Retina (tissue), 1 donor: ENCODE data around the gene HACD2.
A peak's percentile ranks its signal among the peaks of the same experiment; 100 is the strongest.
"Not testable (repeated sequence)": the region's sequence is repeated elsewhere in the genome, so short reads cannot be mapped to it uniquely, and the experiment has no call there.

Source experiments
- DNase-seq: peaks from one replicate; pipeline ENCODE4 v3.0.0-alpha.2; 2016

The HACD2 gene, protein sequence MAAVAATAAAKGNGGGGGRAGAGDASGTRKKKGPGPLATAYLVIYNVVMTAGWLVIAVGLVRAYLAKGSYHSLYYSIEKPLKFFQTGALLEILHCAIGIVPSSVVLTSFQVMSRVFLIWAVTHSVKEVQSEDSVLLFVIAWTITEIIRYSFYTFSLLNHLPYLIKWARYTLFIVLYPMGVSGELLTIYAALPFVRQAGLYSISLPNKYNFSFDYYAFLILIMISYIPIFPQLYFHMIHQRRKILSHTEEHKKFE

DNA sequence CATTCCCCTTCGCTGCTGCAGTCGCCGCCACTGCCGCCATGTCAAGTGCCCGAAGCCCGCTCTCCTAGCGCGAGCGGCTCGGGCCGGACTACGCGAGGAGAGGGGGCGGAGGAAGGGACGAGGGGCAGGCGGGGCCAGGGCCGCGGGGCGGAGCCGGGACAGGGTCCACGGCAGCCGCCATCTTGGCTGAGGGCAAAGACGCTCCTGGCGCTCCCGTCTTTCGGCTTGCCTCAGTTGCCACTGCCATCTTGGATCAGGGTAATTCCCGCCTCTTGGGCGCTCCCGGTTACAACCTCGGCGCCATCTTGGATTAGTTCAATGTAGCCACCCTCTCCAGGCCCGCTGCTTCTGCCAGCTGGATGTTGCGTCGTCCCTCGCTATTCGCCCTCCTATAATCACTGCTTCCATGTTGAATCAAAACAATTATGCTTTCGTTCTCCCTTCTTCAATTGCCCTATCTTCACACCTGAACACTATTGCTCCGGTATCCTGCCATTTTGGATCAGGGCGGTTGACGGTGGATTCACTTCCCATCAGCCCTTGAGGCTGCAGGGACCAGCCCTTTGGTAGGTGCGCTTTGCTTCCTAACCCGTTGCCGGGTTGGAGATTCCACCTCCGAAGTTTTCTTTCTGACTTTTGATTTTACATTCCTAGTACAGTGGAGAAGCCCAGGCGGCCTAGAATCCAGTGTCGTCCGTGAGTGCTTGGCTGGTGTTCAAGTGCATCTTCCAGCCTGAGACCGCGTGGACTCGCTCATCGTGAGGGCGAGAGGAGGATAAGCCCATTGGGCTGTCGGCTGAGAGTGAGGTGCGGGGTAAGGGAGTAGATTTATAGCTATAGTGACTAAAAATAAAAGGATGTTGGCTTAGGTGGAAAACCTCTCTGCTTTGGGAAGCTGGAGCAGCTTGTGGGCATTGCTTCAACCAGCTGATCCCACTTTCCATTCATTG lies at the start of gene HACD2:
Gene HACD2 (minus strand): TSS at position 66 of the 950 bp plus-strand sequence. CDS start 26 bp downstream, at position 40.
- peak; percentile 99 for DNase-seq

DNA sequence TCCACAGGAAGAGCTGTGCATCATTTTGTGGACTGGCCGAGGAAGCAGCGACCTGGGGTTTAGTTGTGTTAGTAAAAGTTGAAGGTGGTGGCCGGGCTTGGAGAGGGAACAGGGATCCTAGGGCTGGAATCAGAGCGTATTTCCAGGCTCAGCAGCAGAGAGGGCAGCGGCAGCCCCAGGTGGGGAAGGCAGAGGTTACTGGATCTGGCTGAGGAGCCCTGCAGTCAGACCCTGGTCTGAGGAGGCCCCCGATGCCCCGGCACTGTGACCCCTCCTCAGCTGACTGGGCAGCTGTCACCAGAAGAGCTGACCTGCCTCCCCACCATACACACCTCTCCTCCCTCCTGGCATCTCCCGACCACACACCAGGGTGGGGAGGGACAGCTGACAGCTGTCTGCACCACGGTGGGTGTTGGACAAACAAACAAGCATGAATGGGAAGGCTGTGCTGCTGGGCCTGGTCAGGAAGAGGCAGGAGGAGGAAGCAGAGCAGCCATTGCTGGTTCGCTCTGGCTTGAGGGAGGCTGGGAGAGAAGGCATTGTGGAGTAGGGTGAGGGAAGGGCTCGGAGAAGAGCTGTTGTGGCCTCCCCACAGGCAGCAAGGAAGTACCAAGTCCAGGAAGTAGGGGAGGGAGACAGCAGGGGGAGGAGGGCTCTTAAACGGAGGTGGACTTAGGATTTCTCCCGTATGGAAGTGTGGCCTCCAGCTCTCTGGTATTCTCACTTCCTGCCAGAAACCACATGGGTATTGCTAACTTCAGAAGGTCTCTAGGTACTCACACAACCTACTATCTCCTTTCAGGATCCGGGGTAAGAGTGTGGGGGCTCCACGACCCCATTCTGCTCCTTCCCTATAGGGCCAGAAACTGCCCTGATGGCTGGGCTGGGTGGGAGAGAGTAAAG lies 49.5 kb upstream of the HACD2 start:
- DNase-seq = no peak

DNA sequence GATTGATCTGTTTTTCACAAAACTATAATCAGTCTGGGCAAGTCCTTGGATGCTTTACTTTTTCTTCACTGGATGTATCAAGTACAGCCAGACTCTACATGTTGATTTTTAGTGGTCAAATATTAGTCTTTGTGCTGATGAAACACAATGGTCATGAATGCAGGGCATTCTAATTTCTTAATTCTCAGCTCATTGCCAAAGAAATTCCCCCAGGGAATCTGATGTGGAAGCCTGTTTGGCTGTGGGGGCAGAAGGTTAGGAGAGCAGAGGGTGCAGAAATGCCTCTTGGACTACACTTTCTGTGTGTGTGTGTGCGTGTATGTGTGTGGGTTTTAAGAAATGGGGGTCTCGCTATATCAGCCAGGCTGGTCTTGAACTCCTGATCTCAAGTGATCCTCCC lies 48.7 kb upstream of the HACD2 start:
- no peak for DNase-seq

DNA sequence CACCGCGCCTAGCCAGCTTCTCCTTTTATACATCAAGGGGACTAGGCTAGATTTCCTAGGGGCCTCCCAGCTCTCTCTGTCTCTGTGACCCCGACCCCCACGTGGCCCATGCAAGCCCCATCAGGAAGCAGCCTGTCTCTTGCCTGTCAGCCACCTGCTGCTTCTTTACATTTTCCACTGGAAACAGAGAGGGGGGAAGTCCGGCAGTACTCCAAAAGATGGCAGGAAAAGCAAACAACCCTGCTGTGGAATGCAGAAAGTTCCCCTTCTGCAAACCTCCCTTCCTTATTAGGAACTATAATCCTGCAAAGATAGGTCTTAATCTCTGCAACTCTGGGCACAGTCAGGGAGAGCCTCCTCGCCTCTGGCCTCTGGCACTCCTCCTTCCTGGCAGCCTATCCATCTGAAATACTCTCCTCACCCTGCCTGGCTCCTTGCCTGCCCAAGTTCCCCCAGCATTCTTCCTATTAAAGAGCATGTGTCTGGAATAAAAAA lies 47.4 kb upstream of the HACD2 start:
- no peak for DNase-seq

DNA sequence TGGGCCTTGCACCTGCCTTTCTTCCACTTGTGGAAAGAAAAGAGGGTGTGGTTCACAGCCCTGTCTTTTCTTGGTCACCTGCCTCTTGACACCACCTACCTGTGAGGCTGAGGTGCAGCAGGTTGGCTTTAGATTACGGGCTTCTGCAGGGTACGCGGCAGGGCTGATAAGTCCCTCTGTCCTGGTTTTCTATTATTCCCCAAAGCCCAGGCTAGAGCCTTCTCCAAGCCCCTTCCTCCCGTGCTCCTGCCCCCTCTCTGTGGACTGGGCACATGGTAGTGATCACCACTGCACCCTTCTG lies 44.8 kb upstream of the HACD2 start:
- DNase-seq = no peak

DNA sequence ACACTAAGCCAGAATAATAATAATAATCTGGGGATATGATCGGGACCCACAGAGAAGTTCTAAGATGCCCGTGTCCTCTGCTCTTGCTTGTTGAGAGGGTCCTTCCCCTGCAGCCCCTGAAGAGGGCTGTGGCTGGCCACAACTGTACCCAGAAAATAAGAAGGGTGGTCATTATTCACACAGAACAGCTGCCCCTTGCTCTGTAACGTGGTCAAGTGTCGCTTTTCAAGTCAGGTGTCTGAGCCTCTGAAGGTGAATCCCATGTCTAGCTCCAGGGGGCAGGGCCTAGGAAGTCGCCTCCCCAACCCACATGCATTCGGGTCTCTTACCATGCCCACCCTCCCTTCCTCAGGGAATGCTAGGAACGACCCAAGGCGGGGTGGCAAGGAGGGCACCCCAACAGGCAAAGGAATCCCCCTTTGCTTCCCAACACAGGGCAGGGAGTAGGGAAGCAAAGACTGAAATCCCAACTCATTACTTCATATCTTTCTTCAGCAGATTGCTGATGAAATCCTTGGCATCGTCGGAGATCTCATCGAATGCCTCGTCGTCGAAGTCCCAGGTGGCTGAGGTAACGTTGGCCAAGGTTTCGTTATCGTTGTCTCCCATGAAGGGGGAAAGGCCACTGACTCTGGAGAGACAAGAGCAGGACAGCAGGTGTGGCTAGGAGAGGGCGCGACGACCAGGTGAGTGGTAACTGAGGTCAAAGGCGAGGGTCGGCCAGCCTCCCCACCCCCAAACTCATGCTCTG lies 44.3 kb upstream of the HACD2 start:
- DNase-seq = no peak

DNA sequence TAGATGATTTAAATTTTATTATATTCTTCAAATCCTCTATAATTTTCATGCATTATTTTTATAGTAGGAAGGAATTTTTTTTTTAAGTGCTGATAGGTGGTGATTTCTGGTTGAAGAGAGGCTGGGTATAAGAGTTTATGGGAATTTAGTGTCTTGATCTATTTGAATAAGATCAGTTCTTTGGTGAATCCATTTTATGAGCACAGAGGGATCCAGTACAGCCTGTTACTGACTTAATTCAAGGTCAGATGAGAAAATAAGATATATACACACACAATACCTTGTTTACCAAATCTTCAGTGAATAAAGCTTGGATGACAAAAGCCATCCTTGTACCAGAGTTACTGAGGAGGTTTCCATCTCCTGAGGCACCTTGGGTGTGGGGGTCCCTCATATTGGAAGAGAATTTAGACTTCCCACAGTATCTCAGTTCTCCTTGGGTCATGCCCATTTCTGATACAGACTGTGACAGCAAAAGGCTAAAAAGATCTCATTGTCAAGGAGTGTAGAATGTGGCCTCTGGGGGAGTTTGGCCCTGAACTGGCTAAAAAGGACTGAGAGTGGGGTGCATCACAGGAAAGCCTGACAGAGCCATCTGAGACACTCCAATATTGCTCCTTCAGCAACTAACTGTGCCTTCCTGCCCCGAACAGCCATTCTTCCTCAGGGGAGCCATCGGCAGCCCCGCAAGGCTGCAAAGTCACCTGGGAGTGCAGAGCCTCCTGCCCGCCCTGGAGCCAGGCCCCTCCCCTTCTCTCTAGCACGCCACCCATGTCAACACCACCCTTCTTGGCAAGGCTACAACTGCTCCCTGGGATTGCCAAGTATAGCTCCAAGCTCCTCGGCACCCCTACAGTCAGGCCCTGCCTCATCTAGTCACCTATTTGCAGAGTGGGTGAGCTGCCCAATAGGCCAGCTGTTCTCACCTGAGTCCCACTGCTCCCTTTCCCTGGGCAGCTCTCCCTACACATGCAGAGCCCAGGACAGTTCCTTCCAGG lies 43.1 kb upstream of the HACD2 start:
- DNase-seq = no peak

DNA sequence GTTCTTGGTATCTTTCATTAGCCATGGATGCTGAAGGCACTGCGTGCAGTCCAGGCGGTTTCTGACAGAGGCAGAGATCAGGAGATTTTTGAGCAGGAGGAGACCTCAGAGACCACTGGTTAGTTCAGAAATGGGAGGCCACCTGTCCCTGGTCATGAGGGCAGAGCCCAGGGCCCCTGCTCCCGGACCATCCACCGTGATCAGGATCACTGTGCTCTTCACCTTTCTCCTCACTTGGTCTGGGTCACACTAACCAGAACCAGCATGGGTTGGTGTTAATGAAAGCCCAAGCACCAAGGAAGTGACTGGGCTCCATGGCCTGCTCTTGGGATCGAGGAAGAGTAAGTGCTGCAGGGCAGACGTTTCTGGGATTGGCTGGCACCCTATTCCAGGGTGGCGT lies 42.0 kb upstream of the HACD2 start:
- DNase-seq = no peak

DNA sequence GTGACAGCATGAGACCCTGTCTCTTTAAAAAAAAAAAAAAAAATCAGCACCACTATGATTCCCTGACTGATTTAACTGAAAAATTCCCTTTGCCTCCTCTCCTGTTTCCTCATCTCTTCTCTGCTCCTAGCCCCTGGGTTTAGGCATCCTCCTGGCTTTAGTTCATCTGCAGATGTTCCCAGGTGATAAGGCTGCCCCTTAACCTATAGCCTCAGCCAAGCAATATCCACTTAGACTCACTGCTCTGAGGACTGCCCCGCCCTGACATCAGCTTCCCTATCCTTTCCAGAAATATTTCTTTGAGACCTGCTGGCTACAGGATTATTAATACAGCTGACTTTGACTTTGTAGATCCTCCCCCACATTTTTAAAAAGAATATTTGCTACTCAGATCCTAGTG lies 39.4 kb upstream of the HACD2 start:
- no peak for DNase-seq

DNA sequence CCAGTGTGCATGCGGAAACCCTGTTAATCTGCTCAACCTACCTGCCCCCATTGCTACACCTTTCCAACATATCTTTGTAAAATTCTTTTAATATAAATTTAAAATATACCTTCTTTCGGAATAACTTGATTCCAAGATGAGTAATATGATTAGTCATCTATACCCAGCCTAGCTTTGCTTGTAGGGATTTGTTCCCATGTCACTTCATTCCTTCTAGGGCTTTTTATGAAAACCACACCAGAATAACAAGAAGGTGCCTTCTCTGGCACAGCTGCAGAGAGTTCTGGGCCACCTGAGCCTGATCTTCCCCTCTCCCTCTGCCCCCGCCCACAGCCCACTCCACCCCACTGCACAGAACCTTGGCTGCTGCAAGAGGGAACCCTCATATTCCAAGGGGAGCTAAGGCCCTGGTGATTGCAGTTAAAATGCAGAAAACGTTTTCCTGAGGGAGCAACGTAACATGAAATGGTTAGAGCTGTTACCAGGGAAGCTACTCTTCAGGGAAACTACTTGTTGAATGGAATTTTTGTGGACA lies 38.6 kb upstream of the HACD2 start:
- no peak for DNase-seq

DNA sequence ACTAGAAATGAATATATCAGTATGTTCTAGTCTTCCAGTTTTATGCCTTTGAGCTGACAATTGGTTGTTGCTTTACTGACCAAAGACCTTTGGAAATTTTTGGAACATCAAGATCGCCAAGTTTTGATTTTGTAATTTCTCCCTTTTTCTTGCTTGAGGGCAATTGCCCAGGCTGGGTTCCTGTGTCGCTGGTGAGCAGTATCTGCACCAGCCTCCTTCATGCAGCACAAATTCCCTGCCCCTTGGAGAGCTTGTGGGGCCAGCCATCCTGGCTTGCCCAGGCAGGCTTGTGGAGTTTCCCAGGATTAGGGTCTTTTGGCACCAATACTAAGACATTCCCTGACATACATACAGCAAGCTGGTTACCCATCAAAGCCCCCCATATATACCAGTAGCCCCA lies 37.9 kb upstream of the HACD2 start:
- DNase-seq = no peak

DNA sequence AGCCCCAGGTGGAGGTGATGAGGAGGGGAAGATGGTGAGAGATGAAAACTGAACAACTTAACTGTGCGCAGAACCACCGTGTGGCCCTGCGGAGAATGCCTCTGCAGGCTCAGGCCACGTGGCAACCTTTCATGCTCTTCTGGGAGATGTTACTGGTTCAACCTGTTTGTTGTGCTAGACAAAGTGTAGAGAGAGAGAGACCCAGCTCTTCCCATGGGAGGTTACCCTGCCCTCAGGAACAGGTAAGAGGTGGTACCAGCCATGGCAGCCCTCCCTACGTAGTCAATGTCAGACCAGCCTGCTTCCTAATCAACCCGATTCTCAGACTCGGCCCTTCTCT lies 37.0 kb upstream of the HACD2 start:
- no peak for DNase-seq

DNA sequence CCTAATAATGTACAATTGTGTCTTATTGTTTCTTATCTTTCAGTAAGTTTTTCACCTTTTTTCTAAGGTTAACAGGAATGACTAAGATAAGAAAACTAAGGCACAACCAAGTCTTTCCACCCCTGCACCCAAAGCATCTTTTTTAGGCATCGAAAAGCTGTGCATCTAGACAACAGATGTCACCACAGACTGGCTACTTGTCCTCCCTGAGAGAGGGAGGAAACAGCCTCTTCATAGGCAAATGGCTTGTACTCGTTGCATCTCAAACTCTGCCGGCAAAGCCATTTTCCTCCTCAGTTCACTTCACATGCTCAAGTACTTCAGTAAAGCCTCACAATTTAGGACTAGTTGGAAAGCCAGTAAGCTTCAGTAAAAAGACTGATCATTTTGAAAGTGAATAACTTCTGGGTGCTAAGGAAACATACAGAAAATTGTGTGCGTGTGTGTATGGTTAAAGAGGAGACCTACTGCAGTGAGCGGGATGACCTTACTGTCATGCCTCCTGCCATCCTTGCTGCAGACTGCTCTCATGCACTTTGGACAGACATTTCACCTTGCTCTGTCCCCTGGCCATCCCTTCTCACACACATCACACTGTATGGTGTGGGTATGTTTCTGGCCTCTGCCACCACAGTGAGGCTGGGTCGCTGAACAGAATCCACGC lies 36.5 kb upstream of the HACD2 start:
- no peak for DNase-seq

DNA sequence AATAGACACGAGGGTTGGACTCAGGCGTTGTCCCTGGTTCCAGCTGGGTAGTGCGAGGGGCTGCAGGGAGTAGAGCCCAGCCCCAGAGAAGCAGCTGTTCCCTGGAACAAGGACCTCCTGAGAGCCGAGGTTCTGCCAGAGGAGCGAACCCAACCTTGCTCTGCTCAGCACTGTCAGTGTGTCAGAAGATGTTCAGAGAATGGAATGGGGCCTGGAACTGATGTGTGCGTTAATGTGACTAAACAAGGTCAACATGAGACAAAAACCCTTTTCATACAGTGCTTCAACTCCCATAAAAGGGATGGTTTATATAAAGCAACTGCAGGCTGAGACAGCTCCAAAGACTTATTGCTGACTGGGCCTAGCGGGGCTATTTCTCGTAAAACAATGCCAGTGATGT lies 35.5 kb upstream of the HACD2 start:
- peak; percentile 46 for DNase-seq

DNA sequence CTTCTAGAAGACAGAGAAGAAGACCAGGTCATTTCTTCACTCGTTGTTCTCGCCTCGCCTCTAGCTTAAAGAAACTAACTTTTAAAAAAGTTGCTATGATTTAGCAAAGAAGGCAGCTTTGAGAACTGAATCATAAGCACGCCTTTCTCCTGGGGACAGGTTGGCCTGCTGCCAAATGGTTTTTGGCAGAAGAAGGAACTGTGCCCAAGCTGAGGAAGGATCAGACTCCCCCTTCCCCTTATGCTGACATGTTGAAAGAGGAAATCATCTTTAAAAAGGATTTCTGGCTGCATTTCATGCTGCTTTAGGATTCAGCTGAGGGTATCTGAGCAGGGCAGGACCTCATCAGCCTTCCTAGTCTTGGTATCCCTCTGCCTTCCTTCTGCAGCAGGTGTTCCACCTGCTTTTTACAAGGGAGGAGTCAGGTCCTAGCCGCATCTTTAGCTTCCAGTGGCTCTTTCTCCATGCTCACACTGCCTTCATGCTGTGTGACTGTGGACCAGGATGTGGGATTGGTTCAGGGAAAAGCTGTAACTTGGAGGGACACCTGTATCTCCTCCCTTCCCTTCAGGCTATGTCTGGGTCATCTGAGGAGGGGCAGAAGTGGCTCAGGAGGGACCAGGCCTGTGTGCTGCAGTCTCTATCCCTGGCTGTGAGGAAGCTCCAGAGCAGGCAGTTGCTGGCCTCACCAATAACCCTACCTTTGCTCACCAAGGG lies 34.1 kb upstream of the HACD2 start:
- no peak for DNase-seq

DNA sequence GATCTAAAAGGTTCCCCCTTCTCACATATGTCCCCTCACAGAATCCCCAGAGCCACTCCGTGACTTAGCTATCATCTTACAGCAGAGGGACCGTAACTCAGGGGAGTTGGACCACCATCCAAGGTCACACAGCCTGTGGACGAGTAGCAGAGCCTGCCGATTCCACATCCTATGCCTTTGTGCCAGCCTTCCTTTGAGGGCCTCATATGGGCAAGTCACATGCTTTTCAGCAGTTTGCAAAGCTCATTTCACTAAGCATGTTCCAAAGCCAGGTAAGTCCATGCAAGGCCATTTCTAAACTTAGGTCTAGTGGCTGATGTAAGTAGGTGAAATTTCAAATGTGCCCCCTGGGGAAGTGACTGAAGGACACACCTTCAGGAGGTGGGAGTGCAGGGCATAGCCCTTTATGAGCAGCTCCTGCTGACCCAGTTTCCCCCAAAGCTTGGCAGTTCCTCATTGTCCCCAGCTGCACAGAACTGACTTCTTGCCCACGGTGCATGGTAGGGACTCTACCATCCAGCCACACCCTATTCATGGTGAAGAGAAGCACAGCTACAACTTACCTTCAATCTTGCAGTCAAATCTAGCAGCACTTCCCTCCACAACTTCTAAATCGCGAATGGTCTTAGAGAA lies 33.3 kb upstream of the HACD2 start:
- no peak for DNase-seq

DNA sequence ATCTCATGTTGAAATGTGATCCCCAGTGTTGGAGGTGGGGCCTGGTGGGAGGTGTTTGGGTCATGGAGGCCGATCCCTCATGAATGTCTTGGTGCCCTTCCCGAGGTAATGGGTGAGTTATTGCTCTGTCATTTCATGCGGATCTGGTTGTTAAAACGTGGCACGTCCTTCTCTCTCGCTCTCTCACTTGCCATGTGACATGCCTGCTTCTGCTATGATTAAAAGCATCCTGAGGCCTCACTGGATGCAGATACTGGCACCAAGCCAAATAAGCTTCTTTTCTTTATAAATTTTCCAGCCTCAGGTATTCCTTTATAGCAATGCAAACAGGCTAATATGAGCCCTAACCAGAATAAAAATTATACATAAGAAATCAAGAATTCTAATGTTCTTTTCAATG lies 31.7 kb upstream of the HACD2 start:
- DNase-seq = no peak

DNA sequence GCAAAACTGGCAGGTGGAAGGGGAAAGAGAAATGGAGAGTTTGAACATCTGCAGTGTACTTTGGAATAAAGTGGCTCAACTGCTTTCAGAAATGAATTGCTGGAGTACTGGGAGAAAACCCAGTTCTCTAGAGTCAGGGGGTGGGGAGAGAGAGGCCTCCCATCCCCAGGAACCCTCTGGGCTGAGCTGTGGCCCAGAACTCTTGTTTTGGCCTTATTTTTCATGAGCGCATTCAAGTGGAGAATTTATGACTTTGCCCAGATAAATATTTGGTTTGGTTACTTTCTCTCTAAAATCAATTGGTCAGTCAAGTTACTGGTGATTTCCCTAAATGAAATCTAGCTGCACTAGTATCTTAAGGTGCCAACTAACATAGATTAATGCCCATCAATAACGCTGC lies 28.7 kb upstream of the HACD2 start:
- no peak for DNase-seq

DNA sequence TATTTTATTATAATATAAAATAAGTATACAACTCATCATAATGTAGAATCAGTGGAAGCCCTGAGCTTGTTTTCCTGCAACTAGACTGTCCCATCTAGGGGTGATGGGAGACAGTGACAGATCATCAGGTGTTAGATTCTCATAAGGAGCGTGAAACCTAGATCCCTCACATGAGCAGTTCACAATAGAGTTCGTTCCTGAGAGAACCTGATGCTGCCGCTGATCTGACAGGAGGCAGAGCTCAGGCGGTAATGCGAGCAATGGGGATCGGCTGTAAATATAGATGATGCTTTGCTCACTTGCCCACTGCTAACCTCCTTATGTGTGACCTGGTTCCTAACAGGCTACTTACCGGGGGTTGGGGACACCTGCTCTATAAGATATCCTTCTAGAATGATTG lies 26.8 kb upstream of the HACD2 start:
- DNase-seq = not testable (repeated sequence)
